GM12874 (cell line): ENCODE measurements around the gene HDC.

Experiments used
- TF ChIP-seq, protein P1 (sequence below): IDR thresholded peaks from 2 replicates; pipeline ENCODE4 v1.5.1; 2011; ENCODE audit warnings: low read depth, mild to moderate bottlenecking, control low read depth, low read length, moderate library complexity; ENCODE audit not compliant: insufficient read depth

Gene HDC

DNA sequence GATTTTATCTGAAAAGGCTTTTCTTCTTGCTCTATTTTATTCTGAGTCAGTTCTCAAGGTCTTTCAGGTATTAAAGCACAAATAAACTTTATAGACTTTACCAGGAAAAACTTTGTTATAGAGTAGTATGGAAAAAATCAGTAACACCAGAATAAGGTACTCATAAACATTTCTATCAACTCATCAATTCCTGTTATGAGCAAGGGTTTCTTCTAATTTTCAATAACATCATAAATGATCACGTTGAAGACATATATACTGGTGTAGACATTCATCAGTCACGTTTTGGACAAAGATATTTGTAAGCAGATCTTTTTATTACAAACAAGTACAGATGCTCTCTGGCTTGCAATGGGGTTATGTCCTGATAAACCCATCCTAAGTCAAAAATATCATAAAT, 9.6 kb upstream of the HDC start:
- TF ChIP-seq, protein P1, sequence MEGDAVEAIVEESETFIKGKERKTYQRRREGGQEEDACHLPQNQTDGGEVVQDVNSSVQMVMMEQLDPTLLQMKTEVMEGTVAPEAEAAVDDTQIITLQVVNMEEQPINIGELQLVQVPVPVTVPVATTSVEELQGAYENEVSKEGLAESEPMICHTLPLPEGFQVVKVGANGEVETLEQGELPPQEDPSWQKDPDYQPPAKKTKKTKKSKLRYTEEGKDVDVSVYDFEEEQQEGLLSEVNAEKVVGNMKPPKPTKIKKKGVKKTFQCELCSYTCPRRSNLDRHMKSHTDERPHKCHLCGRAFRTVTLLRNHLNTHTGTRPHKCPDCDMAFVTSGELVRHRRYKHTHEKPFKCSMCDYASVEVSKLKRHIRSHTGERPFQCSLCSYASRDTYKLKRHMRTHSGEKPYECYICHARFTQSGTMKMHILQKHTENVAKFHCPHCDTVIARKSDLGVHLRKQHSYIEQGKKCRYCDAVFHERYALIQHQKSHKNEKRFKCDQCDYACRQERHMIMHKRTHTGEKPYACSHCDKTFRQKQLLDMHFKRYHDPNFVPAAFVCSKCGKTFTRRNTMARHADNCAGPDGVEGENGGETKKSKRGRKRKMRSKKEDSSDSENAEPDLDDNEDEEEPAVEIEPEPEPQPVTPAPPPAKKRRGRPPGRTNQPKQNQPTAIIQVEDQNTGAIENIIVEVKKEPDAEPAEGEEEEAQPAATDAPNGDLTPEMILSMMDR, result no peak

- TF ChIP-seq, protein P1, result no peak
Measured at GRCh38 chr15:50267577-50267976, 2.1 kb upstream of the HDC start.

GRCh38 chr15:50262533-50262932, 3.0 kb downstream of the HDC start:
- TF ChIP-seq, protein P1, result no peak

GRCh38 chr15:50261981-50262380, 3.5 kb downstream of the HDC start:
- TF ChIP-seq, protein P1, result 0 out of 2 replicates have a peak, but pooled peaks have one; percentile 13

GRCh38 chr15:50260969-50261496, 4.5 kb downstream of the HDC start:
- TF ChIP-seq, protein P1, result no peak

DNA sequence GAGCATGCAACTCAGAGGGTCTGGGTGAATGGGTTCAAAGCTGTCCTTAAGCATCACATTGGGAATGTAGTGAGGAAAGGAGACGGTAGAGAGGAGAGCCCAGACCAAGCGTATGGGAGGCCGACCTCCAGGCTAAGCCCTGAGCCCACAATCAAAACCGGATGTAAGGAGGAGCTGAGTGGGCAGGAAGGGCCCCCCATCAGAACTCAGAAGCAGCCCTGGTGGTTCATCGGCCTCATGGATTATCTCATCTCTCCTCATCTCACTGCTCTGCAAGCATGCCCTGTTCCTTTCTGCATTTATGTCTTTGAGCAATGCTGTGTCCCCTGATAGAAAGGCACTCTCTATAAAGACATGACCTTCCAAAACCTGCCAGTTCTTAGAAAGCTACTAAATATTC, 6.2 kb downstream of the HDC start:
- TF ChIP-seq, protein P1, result no peak

GRCh38 chr15:50257924-50258323, 7.6 kb downstream of the HDC start:
- TF ChIP-seq, protein P1, result no peak

DNA sequence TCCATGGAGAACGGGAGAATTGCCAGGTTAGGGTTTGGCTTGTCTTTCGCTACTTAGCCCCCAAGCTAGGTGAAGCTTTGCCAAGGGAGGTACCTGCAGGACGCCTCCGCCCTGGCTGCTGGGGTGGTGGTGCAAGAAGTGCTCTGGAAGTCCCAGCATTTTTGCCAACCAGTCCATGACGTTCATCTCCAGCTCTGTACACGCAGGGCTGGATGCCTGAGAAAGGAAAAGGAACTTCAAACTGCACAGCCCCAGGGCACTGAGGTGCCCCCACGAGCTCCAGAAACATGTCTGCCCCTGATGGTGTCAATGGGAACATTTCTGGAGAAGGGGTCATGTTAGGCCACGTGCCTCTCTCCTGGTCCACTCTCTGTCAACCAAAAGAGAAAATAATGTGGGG, 8.2 kb downstream of the HDC start:
- TF ChIP-seq, protein P1, result no peak
